Measurements from ENCODE around the gene CLEC16A.

The CLEC16A gene

GRCh38 chr16:11190588-11191560 is 246.5 kb downstream of the CLEC16A start:
- no peak for DNase-seq

- no peak for DNase-seq
These were observed 247.3 kb downstream of the CLEC16A start for GRCh38 chr16:11191665-11192064.

GRCh38 chr16:11193494-11193893 is 249.1 kb downstream of the CLEC16A start:
- no peak for DNase-seq

GRCh38 chr16:11194913-11195312 is 250.5 kb downstream of the CLEC16A start:
- DNase-seq: no peak

- no peak for DNase-seq
These were observed 252.0 kb downstream of the CLEC16A start for GRCh38 chr16:11196286-11196828.

GRCh38 chr16:11198375-11198774 is 254.0 kb downstream of the CLEC16A start:
- DNase-seq: no peak

- no peak for DNase-seq
These were observed 254.5 kb downstream of the CLEC16A start for GRCh38 chr16:11198828-11199227.

GRCh38 chr16:11200592-11200991 is 256.2 kb downstream of the CLEC16A start:
- DNase-seq: no peak

GRCh38 chr16:11201498-11202259 is 257.3 kb downstream of the CLEC16A start:
- DNase-seq: no peak

GRCh38 chr16:11202260-11203091 is 258.1 kb downstream of the CLEC16A start:
- no peak for DNase-seq

GRCh38 chr16:11203111-11203623 is 258.8 kb downstream of the CLEC16A start:
- no peak for DNase-seq

GRCh38 chr16:11204513-11205047 is 260.2 kb downstream of the CLEC16A start:
- no peak for DNase-seq

GRCh38 chr16:11205065-11205699 is 260.8 kb downstream of the CLEC16A start:
- no peak for DNase-seq

GRCh38 chr16:11205754-11206581 is 261.6 kb downstream of the CLEC16A start:
- no peak for DNase-seq

GRCh38 chr16:11207646-11208045 is 263.3 kb downstream of the CLEC16A start:
- DNase-seq: no peak

GRCh38 chr16:11208916-11209665 is 264.7 kb downstream of the CLEC16A start:
- no peak for DNase-seq

GRCh38 chr16:11210260-11210659 is 265.9 kb downstream of the CLEC16A start:
- DNase-seq: no peak

Data from hypothalamus (tissue), 51 donors.